Activated CD4-positive, alpha-beta T cell treated with anti-CD3 and anti-CD28 coated beads, Interleukin-2, amount 50 U/mL, for 48 hours (primary cell): ENCODE data around the gene AGRN.
"Not testable (repeated sequence)": the region's sequence is repeated elsewhere in the genome, so short reads cannot be mapped to it uniquely, and the experiment has no call there.

Experiments
- DNase-seq, 2 experiments: peaks; one replicate each; pipeline ENCODE4 v3.0.0-alpha.2; 2020

Gene AGRN

DNA sequence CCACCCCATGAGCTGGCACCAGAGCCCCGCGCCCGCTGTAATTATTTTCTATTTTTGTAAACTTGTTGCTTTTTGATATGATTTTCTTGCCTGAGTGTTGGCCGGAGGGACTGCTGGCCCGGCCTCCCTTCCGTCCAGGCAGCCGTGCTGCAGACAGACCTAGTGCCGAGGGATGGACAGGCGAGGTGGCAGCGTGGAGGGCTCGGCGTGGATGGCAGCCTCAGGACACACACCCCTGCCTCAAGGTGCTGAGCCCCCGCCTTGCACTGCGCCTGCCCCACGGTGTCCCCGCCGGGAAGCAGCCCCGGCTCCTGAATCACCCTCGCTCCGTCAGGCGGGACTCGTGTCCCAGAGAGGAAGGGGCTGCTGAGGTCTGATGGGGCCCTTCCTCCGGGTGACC, 35.1 kb downstream of the AGRN start:
- DNase-seq = no peak

GRCh38 chr1:1055841-1056736, 36.2 kb downstream of the AGRN start:
- DNase-seq = no peak

DNA sequence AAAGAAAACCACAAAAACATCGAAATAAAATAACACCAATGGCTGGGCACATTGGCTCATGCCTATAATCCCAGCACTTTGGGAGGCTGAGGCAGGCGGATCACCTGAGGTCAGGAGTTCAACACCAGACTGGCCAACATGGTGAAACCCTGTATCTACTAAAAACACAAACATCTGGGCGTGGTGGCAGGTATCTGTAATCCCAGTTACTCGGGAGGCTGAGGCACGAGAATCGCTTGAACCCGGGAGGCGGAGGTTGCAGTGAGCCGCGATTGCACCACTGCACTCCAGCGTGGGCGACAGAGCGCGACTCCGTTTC, 37.8 kb downstream of the AGRN start:
- not testable (repeated sequence) for DNase-seq

GRCh38 chr1:1058088-1058905, 38.4 kb downstream of the AGRN start:
- DNase-seq = no peak

DNA sequence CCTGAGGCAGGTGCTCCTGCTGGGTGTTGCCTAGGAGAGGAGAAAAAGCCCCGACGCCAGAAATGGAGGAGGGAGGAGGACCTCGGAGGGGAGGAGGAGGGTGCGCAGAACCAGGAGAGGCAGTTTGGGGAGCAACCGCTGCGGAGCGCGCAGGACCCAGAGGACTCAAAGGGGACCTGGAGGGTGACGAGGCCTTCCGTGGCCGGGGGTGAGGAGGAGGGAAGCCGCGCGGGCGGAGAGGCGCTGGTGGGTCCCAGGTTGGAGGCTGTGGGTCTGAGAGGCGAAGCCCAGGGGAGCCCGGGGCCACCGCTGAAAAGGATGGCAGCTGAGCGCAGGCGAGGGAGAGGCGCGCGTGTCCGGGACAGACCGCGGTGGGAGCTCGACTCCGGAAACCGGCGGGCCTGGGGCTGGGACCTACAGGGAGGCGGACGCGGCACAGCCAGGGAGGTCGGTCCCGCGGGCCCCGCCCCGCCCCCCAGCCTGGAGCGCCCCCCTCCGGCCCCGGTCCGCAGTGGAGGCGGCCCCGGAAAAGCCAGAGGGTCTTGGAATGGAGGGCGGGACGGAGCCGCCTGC, 39.1 kb downstream of the AGRN start:
- DNase-seq = peak in 1 of 2 experiments; percentile 66

DNA sequence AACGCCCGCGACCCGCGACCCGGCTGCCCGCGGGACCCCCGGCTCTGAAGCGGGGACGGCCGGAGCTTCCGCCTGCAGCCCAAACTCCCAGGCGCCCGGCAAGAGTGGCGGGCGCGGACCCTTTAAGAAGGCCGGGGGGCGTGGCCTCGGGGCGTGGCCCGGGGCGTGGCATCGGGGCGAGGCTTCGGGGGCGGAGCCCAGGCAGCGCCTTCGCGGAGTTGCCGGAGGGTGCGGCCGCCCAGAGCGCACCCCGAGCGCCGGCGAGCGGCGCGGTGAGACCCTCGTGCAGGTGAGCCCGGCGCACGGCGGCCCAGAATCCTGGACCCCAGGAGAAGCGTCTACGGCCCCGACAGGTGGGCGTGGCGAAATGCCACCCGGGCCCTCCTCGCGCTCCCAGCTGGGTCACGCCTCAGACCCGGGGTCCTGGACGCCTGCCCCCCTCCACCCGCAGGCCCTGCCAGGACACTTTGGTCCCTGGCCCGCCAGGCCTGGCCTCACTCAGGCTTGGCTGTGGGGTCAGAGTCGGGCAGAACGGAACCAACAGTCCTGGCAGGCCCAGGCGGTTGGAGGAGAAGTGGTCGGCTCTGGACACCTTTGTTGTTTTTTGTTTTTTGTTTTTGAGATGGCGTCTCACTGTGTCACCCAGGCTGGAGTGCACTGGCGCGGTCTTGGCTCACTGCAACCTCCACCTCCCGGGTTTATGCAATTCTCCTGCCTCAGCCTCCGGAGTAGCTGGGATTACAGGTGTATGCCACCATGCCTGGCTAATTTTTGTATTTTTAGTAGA, 39.8 kb downstream of the AGRN start:
- peak; percentile 95 to 96 for DNase-seq

DNA sequence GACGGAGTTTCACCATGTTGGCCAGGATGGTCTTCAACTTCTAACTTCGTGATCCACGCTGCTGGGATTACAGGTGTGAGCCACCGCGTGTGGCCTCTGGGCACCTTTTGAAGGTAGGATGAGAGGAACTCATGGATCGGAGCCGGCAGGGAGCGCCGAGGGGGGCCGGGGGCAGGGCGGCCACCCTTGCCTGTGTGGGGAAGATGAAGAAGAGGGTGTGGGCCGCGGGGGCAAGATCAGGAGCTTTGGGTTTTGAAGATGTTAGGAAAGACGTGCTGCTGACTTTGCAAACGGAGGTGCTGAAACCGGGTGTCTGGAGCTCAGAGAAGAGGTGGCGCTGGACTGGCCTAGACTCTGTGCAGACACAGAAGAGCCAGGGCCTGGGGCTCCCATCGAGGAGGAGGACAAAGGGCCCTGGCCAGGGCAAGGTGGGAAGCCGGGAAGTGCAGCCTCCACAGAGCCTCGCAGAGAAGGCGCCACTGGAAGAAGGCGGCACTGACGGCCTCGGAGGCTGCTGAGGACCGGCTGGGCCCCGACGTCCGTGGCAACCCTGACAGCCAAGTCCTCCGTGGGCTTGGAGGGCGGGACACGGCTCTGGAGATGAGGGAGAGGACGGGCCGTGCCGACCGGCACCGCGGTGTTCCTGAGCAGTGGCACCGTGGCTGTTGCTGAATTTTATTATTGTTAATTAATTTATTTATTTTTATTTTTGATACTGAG, 40.5 kb downstream of the AGRN start:
- no peak for DNase-seq

DNA sequence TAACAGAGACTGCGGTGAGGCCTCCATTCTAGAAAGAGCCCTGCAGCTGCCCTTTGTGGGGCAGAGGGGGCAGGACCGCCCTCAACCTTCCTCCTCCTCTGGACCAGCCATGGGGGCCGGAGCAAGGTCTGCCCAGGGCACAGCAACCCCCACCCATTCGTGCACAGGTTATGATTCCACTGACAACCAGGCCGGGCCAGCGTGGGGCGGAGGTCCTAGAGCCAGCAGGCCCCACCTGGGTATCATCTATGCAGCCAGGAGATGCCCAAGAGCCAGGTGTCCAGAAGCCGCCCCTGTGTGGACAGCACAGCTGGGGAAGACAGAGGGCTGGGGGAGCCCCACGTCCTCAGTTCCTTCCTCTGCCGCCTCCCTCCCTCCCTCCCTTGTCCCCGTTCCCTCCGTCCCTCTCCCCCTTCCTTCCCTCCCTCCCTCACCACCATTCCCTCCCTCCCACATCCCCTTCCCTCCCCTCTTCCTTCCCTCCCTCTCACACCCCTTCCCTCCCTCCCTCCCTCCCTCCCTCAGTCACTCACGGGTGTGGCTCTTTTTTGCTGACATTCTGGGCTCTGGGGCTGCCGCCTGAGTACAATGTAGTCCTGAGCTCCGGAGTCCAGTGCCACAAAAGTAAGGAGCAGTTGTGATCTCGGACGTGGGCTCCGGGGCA, 41.9 kb downstream of the AGRN start:
- DNase-seq = no peak

- DNase-seq = no peak
Measured at GRCh38 chr1:1062348-1063163, 42.6 kb downstream of the AGRN start.

DNA sequence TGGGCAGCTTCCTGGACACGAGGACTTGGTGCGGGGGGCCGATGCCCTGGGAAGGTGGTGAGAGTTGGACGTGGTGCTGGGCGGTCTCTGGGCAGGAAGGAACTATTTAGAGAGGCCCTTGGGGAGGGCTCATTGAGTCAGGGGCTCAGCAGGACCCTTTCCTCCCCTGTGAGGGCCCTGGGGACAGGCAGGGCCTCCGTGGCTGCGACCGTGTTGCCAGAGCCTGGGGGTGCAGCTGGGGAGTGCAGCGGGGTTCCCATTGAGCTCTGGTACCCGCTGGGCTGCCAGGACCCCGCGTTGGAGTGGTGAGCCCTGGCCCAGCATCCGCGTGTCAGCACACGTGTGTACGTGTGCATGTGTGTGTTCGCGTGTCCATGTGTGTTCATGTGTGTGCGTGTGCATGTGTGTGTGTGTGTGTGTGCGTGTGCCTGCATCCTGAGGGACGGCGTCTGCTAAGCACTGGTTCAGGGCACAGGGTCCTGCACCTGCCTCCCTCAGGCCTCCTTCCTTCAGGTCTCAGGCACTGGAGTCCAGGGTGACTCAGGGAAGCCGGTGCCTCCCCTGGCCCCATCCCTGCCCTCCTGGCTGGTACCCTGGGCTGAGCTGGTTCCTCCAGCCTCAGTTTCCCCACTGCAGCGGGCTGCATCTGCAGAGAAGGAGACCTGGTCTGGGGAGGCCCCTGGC, 43.5 kb downstream of the AGRN start:
- no peak for DNase-seq

- peak; percentile 92 to 94 for DNase-seq
Measured at GRCh38 chr1:1063945-1064831, 44.3 kb downstream of the AGRN start.

DNA sequence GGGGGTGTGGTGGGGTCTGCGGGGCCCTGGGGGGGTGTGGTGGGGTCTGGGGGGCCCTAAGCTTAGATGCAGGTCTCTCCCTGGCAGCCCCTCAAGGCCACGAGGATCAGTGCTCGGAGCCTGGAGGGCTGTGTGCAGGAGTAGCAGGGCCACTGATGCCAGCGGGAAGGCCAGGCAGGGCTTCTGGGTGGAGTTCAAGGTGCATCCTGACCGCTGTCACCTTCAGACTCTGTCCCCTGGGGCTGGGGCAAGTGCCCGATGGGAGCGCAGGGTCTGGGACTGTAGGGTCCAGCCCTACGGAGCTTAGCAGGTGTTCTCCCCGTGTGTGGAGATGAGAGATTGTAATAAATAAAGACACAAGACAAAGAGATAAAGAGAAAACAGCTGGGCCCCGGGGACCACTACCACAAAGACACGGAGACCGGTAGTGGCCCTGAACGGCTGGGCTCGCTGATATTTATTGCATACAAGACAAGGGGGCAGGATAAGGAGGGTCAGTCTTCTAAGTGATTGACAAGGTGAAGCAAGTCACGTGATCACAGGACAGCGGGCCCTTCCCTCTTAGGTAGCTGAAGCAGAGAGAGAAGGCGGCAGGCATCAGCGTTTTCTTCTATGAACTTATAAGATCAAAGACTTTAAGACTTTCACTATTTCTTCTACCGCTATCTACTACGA, 45.5 kb downstream of the AGRN start:
- no peak for DNase-seq

GRCh38 chr1:1065940-1066304, 46.0 kb downstream of the AGRN start:
- not testable (repeated sequence) for DNase-seq

DNA sequence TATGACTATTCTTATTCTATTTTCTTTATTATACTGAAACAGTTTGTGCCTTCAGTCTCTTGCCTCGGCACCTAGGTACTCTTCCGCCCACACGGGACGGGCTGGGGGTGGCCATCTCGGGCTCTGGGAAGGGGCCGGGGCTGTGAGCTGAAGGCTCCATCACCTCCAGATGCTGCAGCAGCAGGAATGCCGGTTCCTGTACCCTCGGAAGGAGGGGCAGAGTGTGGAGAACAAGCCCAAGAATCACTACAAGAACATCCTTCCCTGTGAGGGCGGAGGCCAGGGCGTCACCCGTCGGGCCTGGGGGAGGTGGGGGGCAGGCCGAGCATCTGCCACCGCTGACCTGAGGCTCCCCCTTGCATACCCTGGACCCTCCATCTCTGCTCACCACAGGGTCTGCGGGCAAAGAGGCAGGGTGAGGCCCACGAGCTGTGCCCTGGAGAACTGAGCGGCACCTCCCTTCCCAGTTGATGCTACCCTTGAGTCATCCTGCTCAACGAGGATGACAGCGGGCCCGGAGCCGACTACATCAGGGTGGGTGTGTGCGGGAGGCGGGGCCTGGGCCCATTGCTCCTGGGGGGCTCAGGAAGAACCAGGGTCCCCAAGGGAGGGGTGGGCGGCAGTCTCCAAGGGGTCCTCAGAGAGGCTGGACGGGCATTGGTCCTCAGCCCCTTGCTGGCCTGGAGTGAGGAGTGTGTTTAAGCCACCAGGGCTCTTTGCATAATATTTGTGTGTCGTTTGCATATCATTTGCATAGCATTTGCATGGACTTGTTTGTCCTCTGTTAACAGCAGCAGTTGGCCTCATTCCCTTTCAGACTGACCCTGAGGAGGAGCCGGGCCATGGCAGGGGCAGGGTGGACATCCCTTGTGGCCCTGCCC, 46.7 kb downstream of the AGRN start:
- DNase-seq = peak in 1 of 2 experiments; percentile 35

- no peak for DNase-seq
Measured at GRCh38 chr1:1067284-1067859, 47.5 kb downstream of the AGRN start.

GRCh38 chr1:1067860-1068516, 48.1 kb downstream of the AGRN start:
- DNase-seq = no peak
